ENCODE results near the gene PDLIM7.
A peak's percentile ranks its signal among the peaks of the same experiment; 100 is the strongest.

Gene PDLIM7

GRCh38 chr5:177459357-177459756, 38.0 kb downstream of the PDLIM7 start:
- ATAC-seq (replicated peaks): no peak
- no peak for DNase-seq
- H3K36me3 Mint-ChIP-seq: peaks cover 0 to 1% of the 10 kb centered on the region in 2 donors
- H3K27ac Mint-ChIP-seq: no peak overlapping the region
- no peaks in the 10 kb centered on the region for H3K9me3 Mint-ChIP-seq
- peaks cover 14 to 34% of the 10 kb centered on the region in 2 donors for H3K4me1 Mint-ChIP-seq
- peaks cover 4 to 6% of the 10 kb centered on the region in 2 donors for H3K27me3 Mint-ChIP-seq
- no peak overlapping the region for H3K4me3 Mint-ChIP-seq

DNA sequence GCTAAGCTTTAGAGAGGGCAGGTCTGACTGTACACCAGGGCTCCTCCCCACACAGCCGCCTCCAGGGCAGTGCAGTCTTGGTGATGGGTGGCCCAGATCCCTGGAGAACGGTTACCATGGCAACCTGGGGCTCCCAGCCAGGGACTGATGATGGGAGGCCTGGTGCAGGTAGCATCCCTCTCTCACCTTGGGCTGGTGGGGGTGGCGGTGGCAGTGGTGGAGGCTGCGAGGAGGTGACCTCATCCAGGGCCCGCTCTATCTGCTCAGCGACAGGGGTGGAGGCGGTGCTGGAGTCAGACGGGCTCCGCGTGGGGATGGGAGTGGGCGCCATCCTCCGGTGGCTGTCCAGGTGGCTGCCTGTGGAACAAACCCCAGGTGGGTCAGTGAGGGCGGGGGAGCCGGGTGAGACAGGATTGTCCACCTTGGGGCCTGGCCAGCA, 38.5 kb downstream of the PDLIM7 start:
- Mint-ChIP-seq H3K4me1 (peaks cover 15 to 38% of the 10 kb centered on the region in 2 donors), H3K4me3 (no peak overlapping the region), H3K36me3 (peaks cover 0 to 1% of the 10 kb centered on the region in 2 donors), H3K27ac (no peak overlapping the region), H3K9me3 (no peaks in the 10 kb centered on the region), H3K27me3 (peaks cover 4 to 6% of the 10 kb centered on the region in 2 donors)
- no peak for ATAC-seq (replicated peaks)
- no peak for DNase-seq

DNA sequence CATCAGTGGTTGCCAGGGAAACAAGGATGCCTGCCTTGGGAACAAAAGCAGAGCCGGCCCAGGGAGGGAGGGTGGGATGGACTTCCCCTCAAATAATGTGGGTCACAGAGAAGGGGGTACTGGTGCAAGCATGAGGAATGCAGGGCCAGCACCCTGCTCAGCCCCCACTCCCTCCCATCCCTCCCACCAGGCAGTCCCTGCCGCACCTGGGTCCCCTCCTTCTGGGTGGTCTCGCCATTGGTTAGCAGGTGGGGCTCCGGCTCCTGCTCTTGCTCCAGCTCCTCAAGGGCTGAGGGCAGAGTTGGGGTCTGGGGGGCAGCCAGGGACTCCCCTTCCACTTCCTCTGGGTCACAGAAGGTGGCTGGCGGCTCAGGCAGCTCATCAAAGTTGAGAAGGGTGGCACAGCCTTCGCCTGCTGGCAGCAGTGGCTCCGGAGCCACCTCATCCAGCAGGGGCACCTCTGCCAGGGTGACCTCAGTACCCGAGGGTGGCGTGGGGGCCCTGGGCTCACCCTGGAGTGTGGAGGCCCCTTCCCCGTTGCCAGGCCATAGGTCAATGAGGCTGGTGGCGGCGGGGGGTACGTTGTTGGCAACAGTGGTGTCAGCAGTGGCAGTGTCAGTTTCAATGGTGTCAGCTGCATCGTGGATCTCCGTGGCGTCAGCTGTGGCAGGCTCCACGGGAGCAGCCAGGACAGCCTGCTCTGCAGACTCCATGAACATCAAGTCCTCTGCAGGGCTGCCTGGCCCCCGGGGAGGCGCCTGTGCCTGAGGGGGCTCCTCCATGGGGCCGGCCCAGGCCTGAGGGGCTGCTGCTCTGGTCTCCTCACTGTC, 39.3 kb downstream of the PDLIM7 start:
- H3K27ac Mint-ChIP-seq: no peak overlapping the region
- H3K4me1 Mint-ChIP-seq: peaks cover 24 to 46% of the 10 kb centered on the region in 2 donors
- H3K4me3 Mint-ChIP-seq: no peak overlapping the region
- DNase-seq (no peak), ATAC-seq (replicated peaks) (no peak)
- H3K27me3 Mint-ChIP-seq: peaks cover 4 to 6% of the 10 kb centered on the region in 2 donors
- peaks cover 0 to 1% of the 10 kb centered on the region in 2 donors for H3K36me3 Mint-ChIP-seq
- no peaks in the 10 kb centered on the region for H3K9me3 Mint-ChIP-seq

DNA sequence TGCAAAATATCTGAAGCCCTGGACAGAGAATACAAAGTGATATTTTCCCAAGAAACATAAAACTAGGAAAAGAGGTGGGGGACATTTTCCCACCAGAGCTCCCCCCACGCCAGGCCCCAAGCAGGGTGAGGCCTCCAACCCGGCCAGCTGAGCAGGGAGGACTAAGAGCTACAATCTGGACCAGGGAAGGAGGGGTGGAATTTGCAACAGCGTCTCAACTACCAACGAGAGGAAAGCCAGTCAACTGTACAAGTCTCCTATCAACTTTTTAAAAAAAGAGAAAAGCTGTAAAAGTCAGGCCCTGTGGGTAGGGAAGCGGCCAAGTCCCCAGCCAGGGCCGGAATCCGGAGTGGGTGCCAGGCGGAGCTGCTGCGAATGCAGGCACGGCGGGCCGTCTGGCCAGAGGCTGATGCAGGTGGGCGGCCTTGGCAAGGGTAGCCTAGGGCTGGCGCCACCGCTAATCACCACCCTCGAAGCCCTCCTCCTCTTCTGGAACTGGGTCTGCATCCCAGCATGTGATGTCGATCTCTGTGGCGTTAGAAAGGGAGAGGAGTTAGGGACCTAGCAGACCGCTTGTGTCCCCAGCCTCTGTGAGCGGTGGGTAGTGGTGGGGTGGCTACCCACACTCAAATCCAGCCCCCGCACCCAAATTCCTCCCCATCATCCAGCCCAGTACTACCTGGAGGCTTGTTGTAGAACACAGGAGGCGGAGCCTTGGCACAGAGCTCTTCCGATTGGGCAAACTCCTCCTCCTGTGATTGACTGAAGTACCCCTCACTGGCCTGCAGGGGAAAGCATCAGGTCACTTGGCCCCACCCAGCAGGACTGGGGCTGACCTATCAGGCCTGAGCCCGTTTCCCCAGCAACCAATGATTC, 40.2 kb downstream of the PDLIM7 start:
- DNase-seq (peak; percentile 66), ATAC-seq (replicated peaks) (peak; percentile 20 to 24)
- Mint-ChIP-seq H3K9me3 (no peaks in the 10 kb centered on the region), H3K36me3 (peaks cover 0 to 1% of the 10 kb centered on the region in 2 donors), H3K27me3 (peaks cover 4 to 6% of the 10 kb centered on the region in 2 donors), H3K4me1 (peaks cover 26 to 46% of the 10 kb centered on the region in 2 donors), H3K27ac (no peak overlapping the region), H3K4me3 (no peak overlapping the region)

- Mint-ChIP-seq H3K36me3 (peaks cover 0 to 1% of the 10 kb centered on the region in 2 donors), H3K9me3 (no peaks in the 10 kb centered on the region), H3K4me1 (peaks cover 22 to 45% of the 10 kb centered on the region in 2 donors), H3K27ac (no peak overlapping the region), H3K4me3 (peak overlapping the region; percentile 83 to 86), H3K27me3 (peaks cover 4% of the 10 kb centered on the region in 2 donors)
- DNase-seq (no peak), ATAC-seq (replicated peaks) (no peak)
These were observed 40.8 kb downstream of the PDLIM7 start for GRCh38 chr5:177456591-177456964.

DNA sequence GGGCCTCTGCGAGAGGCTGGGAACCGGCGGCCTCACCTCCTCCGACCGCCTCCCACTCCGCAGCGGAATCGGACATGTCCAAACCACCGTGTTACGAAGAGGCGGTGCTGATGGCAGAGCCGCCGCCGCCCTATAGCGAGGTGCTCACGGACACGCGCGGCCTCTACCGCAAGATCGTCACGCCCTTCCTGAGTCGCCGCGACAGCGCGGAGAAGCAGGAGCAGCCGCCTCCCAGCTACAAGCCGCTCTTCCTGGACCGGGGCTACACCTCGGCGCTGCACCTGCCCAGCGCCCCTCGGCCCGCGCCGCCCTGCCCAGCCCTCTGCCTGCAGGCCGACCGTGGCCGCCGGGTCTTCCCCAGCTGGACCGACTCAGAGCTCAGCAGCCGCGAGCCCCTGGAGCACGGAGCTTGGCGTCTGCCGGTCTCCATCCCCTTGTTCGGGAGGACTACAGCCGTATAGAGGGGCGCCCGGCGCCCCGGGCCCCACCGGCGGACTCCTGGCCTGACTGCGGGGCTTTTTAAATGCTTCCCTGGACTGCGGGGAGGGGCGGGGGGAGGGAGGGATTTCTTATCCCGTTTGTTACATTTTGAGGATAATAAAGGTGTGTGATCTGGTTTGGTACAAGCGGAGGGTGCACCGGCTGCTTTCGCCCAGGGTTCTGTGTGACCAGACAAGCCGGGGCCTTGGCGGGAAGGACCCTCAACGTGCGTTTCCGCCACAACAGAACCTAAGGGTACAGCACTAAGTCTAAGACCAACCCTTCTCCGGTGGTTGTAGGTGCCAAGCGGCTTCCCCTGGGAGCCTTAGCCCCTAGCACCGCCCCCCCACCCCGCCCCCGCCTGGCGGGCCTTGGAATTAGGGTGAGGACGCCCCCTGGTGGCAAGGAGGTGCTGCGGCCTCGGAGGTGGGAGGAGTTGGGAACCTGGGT, 41.5 kb downstream of the PDLIM7 start:
- H3K27me3 Mint-ChIP-seq: no peaks in the 10 kb centered on the region
- peaks cover 19 to 44% of the 10 kb centered on the region in 2 donors for H3K4me1 Mint-ChIP-seq
- H3K9me3 Mint-ChIP-seq: no peaks in the 10 kb centered on the region
- peak; percentile 44 to 50 for ATAC-seq (replicated peaks)
- peak overlapping the region; percentile 83 to 86 for H3K4me3 Mint-ChIP-seq
- H3K36me3 Mint-ChIP-seq: peaks cover under 1 to 3% of the 10 kb centered on the region in 2 donors
- DNase-seq: peak; percentile 83
- H3K27ac Mint-ChIP-seq: peak overlapping the region; percentile 82

DNA sequence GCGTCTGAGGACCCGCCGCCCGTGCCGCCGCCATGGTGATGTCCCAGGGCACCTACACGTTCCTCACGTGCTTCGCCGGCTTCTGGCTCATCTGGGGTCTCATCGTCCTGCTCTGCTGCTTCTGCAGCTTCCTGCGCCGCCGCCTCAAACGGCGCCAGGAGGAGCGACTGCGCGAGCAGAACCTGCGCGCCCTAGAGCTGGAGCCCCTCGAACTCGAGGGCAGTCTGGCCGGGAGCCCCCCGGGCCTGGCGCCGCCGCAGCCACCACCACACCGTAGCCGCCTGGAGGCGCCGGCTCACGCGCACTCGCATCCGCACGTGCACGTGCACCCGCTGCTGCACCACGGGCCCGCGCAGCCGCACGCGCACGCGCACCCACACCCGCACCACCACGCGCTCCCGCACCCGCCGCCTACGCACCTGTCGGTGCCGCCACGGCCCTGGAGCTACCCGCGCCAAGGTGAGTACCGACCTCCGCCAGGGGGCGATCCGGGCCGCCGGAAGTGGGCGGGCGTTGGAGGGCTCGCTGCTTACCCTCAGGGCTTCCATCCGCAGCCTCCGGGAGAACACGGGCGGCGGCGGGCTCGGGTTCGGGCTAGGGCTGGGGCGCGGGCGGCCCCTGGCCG, 42.3 kb downstream of the PDLIM7 start:
- Mint-ChIP-seq H3K9me3 (no peaks in the 10 kb centered on the region), H3K36me3 (peaks cover 6 to 9% of the 10 kb centered on the region in 2 donors), H3K4me3 (peak overlapping the region; percentile 83 to 86), H3K4me1 (peaks cover 22 to 51% of the 10 kb centered on the region in 2 donors), H3K27me3 (no peaks in the 10 kb centered on the region), H3K27ac (peak overlapping the region; percentile 79)
- DNase-seq: peak; percentile 94
- ATAC-seq (replicated peaks): peak; percentile 65 to 69

GRCh38 chr5:177454397-177455035, 42.9 kb downstream of the PDLIM7 start:
- peak overlapping the region; percentile 83 to 86 for H3K4me3 Mint-ChIP-seq
- H3K27me3 Mint-ChIP-seq: no peaks in the 10 kb centered on the region
- peaks cover 6 to 9% of the 10 kb centered on the region in 2 donors for H3K36me3 Mint-ChIP-seq
- DNase-seq: peak; percentile 93
- peak overlapping the region; percentile 79 for H3K27ac Mint-ChIP-seq
- no peaks in the 10 kb centered on the region for H3K9me3 Mint-ChIP-seq
- H3K4me1 Mint-ChIP-seq: peaks cover 22 to 55% of the 10 kb centered on the region in 2 donors
- ATAC-seq (replicated peaks): peak; percentile 62 to 64

- ATAC-seq (replicated peaks) (peak; percentile 15 to 19), DNase-seq (no peak)
- Mint-ChIP-seq H3K27me3 (no peaks in the 10 kb centered on the region), H3K9me3 (no peaks in the 10 kb centered on the region), H3K27ac (peak overlapping the region; percentile 95), H3K4me3 (peak overlapping the region; percentile 83 to 94), H3K4me1 (peaks cover 25 to 61% of the 10 kb centered on the region in 2 donors), H3K36me3 (peaks cover 6 to 9% of the 10 kb centered on the region in 2 donors)
These were observed 43.5 kb downstream of the PDLIM7 start for GRCh38 chr5:177453852-177454396.

- no peaks in the 10 kb centered on the region for H3K27me3 Mint-ChIP-seq
- peak overlapping the region; percentile 83 to 94 for H3K4me3 Mint-ChIP-seq
- DNase-seq: no peak
- ATAC-seq (replicated peaks): no peak
- no peaks in the 10 kb centered on the region for H3K9me3 Mint-ChIP-seq
- peaks cover 6 to 9% of the 10 kb centered on the region in 2 donors for H3K36me3 Mint-ChIP-seq
- peaks cover 33 to 70% of the 10 kb centered on the region in 2 donors for H3K4me1 Mint-ChIP-seq
- peak overlapping the region; percentile 95 for H3K27ac Mint-ChIP-seq
These were observed 44.4 kb downstream of the PDLIM7 start for GRCh38 chr5:177452688-177453638.

- Mint-ChIP-seq H3K4me1 (peaks cover 37 to 63% of the 10 kb centered on the region in 2 donors), H3K27me3 (no peaks in the 10 kb centered on the region), H3K9me3 (no peaks in the 10 kb centered on the region), H3K36me3 (peaks cover 6 to 7% of the 10 kb centered on the region in 2 donors), H3K27ac (peak overlapping the region; percentile 76), H3K4me3 (no peak overlapping the region)
- ATAC-seq (replicated peaks) (no peak), DNase-seq (no peak)
These were observed 46.6 kb downstream of the PDLIM7 start for GRCh38 chr5:177450667-177451424.
